ENCODE results near the gene NAT16. TPM values are rescaled to one million over a fixed set of nuclear protein-coding genes. Genes with fewer than 3 reads are reported as not detected.

Gene NAT16
- total and polyA plus RNA-seq, 9 of the 15 experiments (the other 6 are each of a cell fraction or from before 2014, with no cell fraction given): 0.04 TPM; not detected in 8

DNA sequence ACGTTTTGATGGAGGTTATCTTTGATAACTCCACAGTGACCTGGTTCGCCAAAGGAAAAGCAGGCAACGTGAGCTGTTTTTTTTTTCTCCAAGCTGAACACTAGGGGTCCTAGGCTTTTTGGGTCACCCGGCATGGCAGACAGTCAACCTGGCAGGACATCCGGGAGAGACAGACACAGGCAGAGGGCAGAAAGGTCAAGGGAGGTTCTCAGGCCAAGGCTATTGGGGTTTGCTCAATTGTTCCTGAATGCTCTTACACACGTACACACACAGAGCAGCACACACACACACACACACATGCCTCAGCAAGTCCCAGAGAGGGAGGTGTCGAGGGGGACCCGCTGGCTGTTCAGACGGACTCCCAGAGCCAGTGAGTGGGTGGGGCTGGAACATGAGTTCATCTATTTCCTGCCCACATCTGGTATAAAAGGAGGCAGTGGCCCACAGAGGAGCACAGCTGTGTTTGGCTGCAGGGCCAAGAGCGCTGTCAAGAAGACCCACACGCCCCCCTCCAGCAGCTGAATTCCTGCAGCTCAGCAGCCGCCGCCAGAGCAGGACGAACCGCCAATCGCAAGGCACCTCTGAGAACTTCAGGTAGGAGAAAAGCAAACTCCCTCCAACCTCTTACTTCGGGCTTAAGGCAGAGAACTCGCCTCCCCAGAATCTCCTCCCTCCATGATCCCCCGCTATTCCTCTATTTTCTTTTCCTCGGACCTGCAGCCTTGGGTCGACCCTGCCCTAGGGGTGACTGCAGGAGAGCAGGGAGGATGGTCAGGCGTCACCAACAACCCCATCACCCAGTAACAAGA lies 53.2 kb downstream of the NAT16 start, which contains the start of gene SERPINE1 (continued):
- TF ChIP-seq TFAP4 (CRISPR knock-in tag; IDR thresholded peaks at IDR 0.05; ENCODE audit: borderline replicate concordance) (peak; percentile 48; the same call in 1 of the 2 replicates), HMG20A (CRISPR knock-in tag; conservative IDR thresholded peaks at IDR 0.05) (no peak), GATAD2B (IDR thresholded peaks at IDR 0.05; ENCODE audit: borderline replicate concordance) (no peak), RB1 (IDR thresholded peaks at IDR 0.05; ENCODE audit: low read depth) (no peak), ATF3 (IDR thresholded peaks at IDR 0.05) (no peak), ATF3 (CRISPR knock-in tag; conservative IDR thresholded peaks at IDR 0.05) (no peak), ADNP (tag; IDR thresholded peaks at IDR 0.05) (no peak), CBFA2T2 (conservative IDR thresholded peaks at IDR 0.05) (no peak; the same call in 1 of the 2 replicates), BDP1 (IDR thresholded peaks at IDR 0.05; ENCODE audit: insufficient read depth, insufficient read length) (no peak), ZNF740 (CRISPR knock-in tag; IDR thresholded peaks at IDR 0.05) (no peak), ZNF740 (tag; IDR thresholded peaks at IDR 0.05) (no peak), NR4A1 (CRISPR knock-in tag; IDR thresholded peaks at IDR 0.05) (no peak), NR4A1 (tag; IDR thresholded peaks at IDR 0.05) (no peak), SRSF7 (optimal IDR thresholded peaks at IDR 0.05; ENCODE audit: low read depth, low read length) (no peak), ARNT (IDR thresholded peaks at IDR 0.05) (no peak), BMI1 (IDR thresholded peaks at IDR 0.05; ENCODE audit: low read length) (no peak), ZNF589 (CRISPR knock-in tag; IDR thresholded peaks at IDR 0.05; ENCODE audit: low read depth) (peak; percentile 86; the same call in 1 of the 2 replicates), HDAC1 (IDR thresholded peaks at IDR 0.05) (0 out of 4 replicates have a peak, but pooled peaks of 1 of the 2 experiments have one; percentile 18), ZSCAN32 (CRISPR knock-in tag; IDR thresholded peaks at IDR 0.05) (no peak)
- TF ChIP-seq, protein P1, sequence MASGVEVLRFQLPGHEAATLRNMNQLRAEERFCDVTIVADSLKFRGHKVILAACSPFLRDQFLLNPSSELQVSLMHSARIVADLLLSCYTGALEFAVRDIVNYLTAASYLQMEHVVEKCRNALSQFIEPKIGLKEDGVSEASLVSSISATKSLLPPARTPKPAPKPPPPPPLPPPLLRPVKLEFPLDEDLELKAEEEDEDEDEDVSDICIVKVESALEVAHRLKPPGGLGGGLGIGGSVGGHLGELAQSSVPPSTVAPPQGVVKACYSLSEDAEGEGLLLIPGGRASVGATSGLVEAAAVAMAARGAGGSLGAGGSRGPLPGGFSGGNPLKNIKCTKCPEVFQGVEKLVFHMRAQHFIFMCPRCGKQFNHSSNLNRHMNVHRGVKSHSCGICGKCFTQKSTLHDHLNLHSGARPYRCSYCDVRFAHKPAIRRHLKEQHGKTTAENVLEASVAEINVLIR (CRISPR knock-in tag; IDR thresholded peaks at IDR 0.05): 0 out of 2 replicates have a peak, but pooled peaks have one; percentile 20
- TF ChIP-seq, protein P2, sequence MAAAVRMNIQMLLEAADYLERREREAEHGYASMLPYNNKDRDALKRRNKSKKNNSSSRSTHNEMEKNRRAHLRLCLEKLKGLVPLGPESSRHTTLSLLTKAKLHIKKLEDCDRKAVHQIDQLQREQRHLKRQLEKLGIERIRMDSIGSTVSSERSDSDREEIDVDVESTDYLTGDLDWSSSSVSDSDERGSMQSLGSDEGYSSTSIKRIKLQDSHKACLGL (CRISPR knock-in tag; IDR thresholded peaks at IDR 0.05; ENCODE audit: borderline replicate concordance, poor library complexity, severe bottlenecking): no peak
- TF ChIP-seq, protein P3, sequence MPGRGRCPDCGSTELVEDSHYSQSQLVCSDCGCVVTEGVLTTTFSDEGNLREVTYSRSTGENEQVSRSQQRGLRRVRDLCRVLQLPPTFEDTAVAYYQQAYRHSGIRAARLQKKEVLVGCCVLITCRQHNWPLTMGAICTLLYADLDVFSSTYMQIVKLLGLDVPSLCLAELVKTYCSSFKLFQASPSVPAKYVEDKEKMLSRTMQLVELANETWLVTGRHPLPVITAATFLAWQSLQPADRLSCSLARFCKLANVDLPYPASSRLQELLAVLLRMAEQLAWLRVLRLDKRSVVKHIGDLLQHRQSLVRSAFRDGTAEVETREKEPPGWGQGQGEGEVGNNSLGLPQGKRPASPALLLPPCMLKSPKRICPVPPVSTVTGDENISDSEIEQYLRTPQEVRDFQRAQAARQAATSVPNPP (IDR thresholded peaks at IDR 0.05; ENCODE audit: borderline replicate concordance, insufficient read depth, insufficient read length): no peak
- TF ChIP-seq, protein P4, sequence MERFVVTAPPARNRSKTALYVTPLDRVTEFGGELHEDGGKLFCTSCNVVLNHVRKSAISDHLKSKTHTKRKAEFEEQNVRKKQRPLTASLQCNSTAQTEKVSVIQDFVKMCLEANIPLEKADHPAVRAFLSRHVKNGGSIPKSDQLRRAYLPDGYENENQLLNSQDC (CRISPR knock-in tag; IDR thresholded peaks at IDR 0.05): no peak
